CD4-positive, alpha-beta T cell treated with Interleukin-12 subunit alpha and Interleukin-12 subunit beta, for 1 hour (primary cell): ENCODE results near the gene PAX5.
"Not testable (repeated sequence)": the region's sequence is repeated elsewhere in the genome, so short reads cannot be mapped to it uniquely, and the experiment has no call there.

ENCODE experiments used
- DNase-seq: peaks from one replicate; pipeline ENCODE4 v3.0.0-alpha.2; 2020

The PAX5 gene

DNA sequence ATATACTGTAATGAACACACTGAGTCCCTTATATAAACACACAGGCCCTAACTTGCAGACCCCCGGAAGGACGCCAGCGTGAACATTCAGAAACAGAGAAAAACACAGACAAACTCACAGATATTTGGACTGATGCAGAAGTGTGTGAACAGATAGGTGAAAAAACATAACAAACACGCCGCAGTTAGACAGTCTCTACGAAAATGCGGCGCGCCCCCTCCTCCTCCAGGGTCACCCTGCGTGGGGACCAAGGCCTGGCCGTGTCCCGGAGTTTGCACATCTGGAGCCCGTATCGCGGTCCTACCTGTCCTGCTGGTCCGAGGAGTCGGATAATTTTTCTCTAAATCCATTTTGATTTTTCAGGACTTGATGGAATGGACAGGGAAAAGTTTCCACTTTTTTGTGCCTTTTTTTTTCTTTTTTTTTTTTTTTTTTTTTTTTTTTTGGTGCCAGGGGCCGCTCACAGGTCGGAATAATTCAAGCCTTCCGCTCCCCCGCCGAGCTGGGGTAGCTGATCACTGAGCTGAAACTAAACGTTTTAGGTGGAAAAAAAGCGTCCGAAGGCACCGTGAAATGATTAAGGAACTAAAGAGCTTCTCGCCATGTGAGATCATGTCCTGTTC is at the start of gene PAX5:
PAX5 (minus strand) TSS at position 587 of the 623 bp plus-strand sequence; CDS start at position 350, 237 bp downstream.
- no peak for DNase-seq

DNA sequence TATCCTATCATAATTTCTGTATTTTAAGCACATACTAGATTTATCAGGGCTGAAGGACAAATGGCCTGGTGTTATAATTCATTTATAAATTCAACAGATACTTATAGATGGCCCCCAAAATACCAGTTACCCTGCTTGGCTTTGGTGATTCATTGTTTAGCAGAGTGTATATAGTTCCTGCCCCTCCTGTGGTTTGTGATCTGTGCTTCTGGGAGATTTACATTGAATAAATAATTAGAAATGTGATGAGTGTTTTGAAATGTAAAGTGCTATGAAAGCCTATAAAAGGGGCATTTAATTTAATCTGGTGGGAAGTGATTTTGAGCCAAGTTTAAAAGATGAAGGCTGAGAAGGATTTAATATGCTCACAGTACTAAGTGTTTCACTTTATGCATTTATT is 49.6 kb upstream of the PAX5 start:
- no peak for DNase-seq

DNA sequence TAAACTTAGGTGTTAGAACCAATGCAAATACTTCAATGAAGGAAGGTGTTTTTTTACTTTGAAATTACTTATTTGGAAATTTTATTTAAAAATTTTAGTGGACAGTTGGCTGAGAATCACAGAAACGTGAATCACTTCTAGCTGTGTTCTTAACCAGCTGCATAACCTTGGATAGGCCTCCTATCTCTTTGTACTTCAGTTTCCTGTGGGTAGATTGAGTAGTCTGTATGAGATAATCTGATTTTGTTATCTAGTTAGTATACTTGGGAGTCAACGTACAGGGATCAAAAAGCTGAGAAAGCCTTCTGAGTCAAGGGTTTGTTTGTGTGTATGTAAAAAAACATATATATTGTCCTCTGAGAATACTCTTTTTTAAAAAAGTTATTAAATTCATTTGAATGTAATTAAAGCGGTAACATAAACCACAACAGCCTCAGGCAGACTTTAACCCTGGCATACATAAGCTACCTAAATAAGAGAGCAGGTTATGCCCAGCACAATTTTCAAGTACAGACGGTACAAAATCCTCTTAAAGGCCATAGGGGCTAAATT is 48.2 kb upstream of the PAX5 start:
- DNase-seq, result peak; percentile 17

DNA sequence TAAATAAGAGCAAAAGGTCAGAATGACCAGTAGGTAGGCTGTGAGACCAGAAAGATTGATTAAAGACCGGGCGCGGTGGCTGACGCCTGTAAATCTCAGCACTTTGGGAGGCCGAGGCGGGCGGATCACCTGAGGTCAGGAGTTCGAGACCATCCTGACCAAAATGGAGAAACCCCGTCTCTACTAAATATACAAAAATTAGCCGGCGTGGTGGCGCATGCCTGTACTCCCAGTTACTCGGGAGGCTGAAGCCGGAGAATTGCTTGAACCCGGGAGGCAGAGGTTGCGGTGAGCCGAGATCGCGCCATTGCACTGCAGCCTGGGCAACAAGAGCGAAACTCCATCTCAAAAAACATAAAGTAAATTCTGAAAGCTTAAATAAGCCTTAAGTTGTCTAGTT is 47.4 kb upstream of the PAX5 start:
- DNase-seq, result not testable (repeated sequence)

DNA sequence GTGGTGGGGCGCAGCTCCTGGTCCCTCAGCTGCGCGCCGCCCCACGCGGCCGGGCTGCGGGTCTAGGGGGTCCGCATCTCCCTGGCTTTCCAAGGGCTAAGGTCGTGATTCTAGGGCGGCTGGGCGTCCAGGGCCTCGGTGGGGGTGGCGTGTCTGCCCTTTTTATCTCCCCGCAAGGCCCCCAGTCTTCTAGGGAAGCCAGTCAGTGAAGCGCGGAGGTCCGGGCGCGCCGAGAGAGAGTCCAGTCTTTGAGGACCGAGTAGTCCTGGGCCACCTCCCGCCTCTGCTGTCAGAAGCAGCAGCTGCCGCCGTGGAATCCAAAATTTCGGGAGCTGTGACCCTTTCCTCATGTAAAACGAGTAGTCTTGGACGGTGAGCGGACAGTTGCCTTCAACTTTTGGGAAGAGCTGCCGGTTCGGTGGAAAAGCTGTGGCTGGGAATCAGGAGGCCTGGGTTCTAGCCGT is 46.1 kb upstream of the PAX5 start:
- DNase-seq, result not testable (repeated sequence)

DNA sequence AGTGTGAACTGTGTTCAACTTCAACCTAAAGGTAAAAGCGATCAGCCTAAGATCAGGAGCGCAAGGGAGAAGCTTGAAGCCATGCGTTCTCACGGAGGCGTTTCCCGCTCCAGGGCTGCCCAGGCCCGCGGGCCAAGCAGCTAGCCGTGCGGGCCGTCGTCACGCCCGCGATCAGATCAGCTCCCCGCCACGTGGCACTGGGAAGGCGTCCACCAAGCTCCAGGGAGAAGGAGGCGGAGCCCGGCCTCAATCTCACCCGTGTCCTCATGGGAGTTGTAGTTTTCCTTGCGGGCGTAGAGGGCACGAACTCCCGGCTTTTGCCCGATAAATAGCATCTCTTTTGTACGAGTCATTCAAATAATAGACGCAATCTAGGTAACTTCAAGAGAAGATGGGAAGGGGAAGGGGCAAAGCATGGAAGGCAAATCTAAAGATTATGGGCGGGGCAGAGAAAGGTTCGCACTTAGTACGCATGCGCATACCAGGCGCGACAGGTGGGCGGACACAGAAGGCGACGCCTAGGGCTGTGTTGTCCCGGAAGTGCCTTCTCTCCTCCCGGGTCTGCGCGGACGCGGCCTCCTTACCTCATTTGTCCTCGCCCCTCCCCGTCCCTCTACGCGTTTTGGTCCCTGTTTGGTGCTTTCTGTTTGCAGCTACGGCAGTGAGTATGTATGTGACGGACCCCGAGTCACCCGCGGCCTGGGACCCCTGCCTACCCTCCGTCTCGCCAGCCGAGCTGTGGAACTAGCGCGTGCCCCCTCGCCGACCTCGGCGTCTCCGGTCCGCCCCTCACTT is 45.5 kb upstream of the PAX5 start:
- peak; percentile 95 for DNase-seq

DNA sequence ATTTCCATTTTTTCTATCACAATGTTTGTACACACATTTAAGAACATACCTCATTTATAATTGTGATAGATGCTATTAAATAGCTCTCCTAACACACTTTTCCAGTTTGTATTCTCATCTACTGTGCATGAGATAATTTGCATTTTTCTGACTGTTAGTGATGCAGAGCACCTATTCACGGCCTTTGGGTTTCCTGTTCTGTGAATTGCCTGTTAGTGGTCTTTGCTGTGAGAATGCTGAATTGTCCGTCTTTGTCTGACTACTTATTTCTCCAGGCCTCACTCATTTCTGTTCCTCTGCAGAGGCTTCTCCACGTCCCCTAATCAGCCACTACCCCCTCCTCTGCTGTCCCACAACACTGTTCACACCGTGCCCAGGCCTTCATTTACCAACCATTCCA is 40.7 kb upstream of the PAX5 start:
- DNase-seq, result not testable (repeated sequence)

DNA sequence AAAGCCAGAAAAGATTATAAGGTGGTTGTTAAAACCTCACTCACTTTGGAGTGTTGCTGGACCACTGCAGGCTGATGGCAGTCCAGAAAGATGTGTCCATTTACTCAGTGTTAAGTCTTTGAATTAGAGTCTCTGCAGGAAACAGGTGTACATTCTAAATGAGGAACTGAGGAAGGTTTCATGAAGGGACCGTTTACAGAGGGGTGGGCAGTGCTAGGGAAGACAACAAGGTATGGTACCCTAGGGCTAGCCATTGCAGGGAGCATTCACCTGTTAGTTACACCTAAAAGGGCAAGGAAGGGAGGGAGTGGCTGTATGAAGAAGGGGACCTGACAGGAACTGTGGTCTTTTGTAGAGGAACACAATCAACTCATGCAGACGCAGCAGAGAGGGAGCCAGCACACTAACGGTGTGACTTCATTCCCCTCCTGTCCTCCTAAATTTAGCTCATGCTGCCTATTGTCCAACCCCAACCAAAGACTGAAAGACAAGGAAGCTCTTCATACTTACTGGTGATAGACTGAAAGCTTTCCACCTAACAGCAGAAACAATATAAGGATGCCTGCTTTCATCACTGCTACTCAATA is 32.2 kb upstream of the PAX5 start:
- no peak for DNase-seq

DNA sequence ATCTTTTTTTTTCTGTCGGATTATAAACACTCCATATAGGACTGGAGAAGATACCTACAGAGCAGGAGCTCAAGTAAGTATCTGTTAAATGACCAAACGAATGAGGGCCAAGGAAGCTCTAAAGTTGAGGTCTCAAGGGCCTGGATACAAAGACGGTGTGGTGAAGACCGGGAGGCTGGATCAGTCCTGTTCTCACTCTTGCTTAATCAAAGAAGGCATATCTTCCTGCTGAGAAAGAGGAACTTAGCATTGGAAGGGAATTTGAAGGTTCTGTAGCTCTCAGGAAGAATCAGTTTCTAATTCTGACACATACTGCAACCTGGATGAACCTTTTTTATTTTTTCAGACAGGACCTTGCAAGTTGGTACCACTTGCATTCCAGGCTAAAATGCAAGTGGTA is 28.3 kb upstream of the PAX5 start:
- DNase-seq, result no peak

DNA sequence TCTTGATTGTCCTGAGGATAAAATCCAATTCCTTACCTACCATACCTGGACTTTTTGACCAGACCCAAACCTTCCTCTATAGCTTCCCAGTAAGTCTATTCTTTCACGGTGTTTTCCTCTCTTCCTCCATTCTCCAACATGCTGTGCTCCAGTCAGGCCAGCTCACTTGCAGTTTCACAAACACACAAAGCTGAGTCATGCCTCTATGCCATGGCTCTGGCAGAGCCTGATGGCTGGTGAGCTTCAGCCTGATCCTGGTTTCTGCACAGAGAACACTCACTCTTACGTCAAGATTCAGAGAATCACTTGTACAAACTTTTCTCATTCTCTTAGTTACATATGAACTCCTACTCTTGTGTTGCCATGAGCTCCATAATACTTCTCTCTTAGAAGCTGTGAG is 27.7 kb upstream of the PAX5 start:
- no peak for DNase-seq

DNA sequence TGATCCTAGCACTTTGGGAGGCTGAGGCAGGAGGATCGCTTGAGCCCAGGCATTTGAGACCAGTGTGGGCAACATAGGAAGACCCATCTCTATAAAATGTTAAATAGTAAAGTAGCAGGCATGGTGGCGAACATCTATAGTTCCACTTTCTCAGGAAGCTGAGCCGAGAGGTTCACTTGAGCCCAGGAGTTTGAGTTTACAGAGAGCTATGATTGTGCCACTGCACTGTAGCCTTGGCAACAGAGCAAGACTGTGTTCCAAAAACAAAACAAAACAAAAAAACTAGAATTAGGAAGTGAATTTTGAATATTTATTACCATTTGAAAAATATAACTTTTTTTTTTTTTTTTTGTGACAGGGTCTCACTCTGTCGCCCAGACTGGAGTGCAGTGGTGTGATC is 26.8 kb upstream of the PAX5 start:
- no peak for DNase-seq

DNA sequence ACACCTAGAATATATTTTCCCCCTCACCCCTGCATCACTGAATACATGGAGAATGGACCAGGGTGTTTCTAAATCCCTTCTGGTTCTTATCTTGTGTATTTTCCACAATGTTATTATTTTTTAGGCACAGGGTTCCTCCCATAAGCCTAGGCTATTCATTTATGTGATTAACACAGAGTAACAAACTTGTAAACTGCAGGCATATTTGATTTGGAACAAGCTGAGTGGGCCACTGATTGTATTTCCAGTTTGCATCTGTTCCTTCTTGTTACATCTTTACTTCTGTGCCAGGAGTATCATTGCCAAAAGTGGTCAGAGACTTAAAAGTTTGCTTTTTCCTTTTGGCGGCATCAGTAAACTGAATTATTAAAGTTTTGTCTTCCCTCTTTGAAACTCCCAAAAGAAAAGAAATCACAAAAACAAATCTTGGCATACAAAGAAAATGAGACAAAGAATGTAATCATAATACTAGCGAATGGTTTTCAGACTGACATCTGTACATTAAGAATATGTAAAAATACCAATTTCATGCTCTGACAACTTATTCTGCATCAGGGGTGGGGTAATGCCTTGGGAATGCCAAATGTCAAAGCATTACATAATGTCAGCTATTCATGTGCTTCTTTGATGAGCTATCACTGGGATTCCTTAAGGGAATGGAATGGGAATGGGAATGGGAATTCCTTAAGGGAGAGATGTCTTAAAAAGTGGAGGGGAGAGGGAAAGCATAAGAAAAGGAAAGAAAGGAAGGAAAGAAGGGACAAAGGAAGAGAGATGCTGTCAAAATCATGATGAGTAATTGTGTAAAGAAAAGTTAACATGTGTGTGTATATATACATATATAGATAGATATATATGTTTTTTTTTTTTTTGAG is 22.2 kb upstream of the PAX5 start:
- no peak for DNase-seq

DNA sequence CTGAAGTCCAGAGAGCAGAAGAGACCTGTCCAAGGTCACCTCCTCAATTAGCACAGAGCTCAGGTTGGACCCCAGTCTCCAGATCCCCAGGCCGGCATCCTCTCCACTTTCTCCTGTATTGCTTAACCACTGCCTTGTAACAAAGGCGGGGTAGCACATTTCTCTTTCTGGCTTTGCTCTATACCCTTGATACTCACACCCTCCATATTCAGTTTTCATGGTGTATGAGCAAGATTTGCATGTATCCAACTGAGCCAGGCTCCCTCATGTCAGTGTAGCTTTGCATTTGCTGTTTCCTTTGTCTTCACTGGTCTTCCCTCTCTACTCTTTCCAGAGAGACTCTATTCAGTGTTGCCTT is 20.3 kb upstream of the PAX5 start:
- DNase-seq, result not testable (repeated sequence)

DNA sequence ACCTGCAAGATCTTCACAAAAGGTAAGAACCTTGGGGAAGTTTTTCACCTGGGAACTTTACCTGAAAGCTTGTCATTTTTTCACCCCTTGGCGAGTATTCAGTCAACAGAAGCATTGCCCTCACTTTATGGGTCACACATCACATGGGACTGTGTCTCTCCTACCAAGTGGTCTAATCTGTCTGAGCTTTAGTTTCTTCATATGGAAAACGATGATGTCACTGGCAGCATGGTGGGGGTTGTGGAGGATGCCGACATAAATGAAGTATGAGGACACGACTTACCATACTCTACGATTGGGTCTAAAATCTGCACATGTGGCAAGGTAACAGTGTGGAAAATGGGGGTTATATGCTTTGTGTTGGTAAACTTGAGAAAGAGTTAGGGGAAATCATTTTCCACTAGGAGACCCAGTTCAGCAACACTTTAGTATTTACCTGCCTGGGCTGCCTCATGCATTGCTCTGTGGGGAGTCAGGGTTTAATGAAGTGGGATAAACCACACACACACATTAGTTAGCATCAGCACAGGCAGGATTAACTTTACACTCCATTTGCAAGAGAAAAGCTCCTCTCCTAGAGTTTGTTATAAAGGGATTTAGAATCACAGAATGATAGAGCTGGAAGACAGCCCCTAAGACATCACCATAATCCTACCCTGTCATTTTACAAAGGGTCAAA is 19.8 kb upstream of the PAX5 start:
- no peak for DNase-seq

DNA sequence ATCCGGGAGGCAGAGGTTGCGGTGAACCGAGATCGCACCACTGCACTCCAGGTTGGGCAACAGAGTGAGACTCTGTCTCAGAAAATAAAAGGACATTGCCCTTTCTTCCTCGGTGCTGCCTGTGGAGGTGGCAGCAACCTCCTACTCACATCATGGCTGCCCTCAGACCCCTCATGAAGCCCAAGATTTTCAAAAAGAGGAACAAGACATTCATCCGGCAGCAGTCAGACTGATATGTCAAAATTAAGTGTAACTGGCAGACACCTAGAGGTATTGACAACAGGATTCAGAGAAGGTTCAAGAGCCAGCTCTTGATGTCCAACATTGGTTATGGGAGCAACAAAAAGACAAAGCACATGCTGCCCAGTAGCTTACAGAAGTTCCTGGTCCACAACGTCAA is 12.6 kb upstream of the PAX5 start:
- no peak for DNase-seq

DNA sequence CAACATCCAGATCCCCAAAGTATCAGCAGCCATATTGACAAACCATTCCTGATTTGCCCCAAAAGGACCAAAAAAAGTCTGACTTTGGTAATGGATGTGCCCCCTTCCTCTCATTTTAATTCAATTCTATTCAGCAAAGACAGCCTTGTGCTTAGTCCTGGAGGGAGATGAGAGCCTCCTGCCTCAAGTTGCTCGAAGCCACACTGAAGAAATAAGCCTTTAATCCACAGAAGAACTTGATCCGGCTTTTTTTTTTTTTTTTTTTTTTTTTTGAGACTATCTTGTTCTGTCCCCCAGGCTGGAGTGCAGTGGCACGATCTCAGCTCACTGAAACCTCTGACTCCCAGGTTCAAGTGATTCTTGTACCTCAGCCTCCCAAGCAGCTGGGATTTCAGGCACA is 8.4 kb upstream of the PAX5 start:
- DNase-seq, result no peak

DNA sequence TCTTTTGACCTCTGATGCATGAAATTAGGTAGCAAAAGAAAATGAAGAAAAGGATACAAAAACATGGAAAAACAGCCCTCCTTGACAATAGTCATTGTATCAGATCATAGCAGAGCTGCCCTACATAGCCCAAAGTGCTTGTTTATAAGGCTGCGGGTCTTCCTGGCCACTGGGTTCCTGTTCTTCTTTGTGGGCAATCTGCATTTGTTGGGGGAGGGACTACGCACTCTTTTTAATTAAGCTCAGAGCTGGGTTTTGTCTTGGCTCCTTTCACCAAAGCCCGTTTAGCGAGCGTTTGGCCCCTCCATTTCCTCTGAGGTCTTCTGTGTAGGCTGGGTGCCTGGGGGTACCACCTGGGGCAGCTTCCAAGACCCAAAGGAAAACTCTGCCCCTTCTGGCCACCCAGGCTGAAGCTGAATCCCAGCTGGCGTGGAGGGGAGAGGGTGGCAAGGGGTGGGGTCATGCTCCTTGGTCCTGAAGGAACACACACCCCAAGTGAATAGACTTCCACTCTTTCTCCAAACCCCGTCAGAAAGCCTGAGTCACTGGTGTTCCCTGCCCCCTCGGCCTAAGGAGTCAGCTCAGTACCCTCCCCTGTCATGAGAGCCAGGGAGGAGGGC is 6.5 kb upstream of the PAX5 start:
- DNase-seq, result no peak

DNA sequence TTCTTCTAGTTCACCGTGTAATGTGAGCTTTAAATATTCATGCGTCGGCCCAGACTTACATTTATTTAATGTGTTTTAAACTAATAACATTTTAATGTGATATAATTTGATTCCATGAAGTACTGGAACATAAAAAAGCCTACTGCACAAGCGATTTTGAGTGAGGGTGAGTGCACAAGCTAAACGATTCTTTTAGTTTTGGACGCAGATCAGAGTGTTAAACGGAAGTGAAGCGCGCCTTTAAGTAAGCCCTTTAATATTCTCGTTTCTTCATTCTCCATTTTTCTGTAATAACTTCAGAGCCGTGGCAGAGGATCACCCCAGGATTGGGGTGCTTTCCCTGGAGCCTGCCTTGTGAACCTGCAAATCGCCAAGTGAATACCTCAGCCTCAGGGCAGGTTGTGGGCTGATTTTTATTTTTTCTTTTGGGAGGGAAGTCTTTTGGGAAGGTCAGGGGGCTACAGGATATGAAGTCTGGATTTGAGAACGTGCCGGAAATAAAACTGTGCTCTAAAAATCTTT is 4.9 kb upstream of the PAX5 start:
- no peak for DNase-seq

DNA sequence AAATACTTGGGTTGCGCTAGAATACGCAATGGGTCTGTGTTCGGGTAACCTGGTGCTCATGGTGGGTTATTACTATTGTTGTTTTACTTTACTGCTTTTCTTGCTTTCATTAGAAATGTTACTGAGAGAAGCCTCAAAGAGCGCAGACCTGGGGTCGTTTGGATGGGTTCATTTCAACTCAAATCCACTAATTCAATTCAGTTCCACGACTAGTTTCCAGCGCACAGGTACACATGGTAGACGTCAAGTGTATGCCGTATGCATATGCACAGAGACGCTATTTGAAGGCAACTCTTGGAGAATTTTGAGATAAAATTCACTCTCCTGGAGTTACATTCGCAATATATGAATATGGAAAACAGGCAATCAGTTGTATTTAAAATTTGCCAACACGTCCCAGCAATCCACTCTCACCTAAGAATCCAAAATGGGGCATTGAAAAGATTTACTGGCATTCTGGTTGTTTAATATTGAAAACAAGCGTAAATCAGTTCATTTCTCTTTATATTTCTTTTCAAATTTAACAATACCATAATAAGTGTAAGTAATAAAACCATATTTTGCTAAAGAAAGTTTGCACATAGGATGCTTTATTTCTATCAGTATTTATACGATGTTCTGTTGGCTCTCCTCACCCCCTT is 4.4 kb upstream of the PAX5 start:
- DNase-seq, result no peak

DNA sequence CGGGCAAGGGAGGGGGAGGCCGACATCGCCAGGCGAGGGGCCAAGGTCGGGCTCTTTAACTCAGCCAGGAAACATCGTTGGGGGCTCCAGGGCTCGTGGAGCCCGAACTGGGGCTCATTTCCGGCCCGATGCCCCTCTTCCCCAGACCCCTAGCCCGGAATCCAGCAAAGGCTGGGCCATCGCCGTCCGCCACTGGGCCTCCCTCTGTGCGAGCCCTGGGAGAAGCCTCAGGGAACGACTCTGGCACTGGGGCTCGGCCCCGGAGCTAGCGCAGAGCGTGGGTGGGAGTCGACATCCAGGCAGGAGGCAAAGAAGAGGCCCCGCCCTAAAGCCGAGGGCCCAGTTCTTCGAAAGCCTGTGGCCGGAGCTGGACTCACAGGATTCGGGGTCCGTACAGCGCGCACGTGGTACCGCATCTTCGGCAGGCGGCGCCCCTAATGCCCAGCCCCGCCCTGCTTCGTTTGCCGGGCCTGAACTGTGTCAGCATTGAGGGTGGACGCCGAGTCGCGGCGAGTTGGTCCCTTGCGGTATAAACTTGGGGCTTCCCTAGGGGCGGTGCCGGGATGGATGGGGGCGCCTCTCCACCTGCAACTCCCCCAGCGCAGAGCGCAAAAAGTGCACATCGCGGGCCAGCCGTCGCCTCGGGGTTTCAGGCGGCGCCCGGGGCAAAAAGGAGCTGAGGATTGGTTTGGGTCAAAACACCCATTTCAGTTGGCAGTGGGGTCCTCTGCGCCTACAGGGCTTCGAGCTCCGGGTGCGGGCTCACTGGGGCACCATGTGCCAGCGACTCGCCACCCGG is 3.6 kb upstream of the PAX5 start:
- DNase-seq, result no peak
